Measurements from ENCODE around the gene CEACAM7. TPM values are rescaled to one million over a fixed set of nuclear protein-coding genes. Genes with fewer than 3 reads are reported as not detected.

The CEACAM7 gene
- total and polyA plus RNA-seq, 12 donors: not detected

- H3K4me1 ChIP-seq: peaks cover 0 to 20% (median 0%) of the 10 kb centered on the region in 9 donors
- TF ChIP-seq CTCF (IDR thresholded peaks at IDR 0.05): no peak
- H3K27ac ChIP-seq: no peak overlapping the region
- H3K4me3 ChIP-seq: no peak overlapping the region
- no peaks in the 10 kb centered on the region for H3K36me3 ChIP-seq
- ATAC-seq: no peak
- H3K9me3 ChIP-seq: peaks cover 0 to 14% (median 0%) of the 10 kb centered on the region in 11 donors
- WGBS, 2 donors: 39 to 47% methylated on average over 2 of the region's 2 CpGs
- H3K27me3 ChIP-seq: peaks cover 0 to 57% (median 45%) of the 10 kb centered on the region in 7 donors
- DNase-seq: no peak
- intact Hi-C loops (cut with DNase I): no loop called here
Measured at GRCh38 chr19:41637484-41637883, 50.6 kb downstream of the CEACAM7 start.

- WGBS, 2 donors: 57 to 62% methylated on average over 8 of the region's 8 CpGs
- no peak for ATAC-seq
Measured at GRCh38 chr19:41627966-41628675, 59.9 kb downstream of the CEACAM7 start.

GRCh38 chr19:41626877-41627276 lies 61.2 kb downstream of the CEACAM7 start, which contains the start of gene CEACAM4:
Gene CEACAM4, minus strand, starts transcription at chr19:41627074. Its CDS starts 111 bp downstream, at chr19:41626963.
- Histone ChIP-seq H3K27ac (peak within 1 kb of the TSS in 2 of 10 donors; percentile 64 to 89), H3K36me3 (no peaks in the 10 kb centered on the region), H3K4me1 (peaks cover 0 to 22% (median 0%) of the 10 kb centered on the region in 9 donors), H3K27me3 (peaks cover 0 to 28% (median 10%) of the 10 kb centered on the region in 7 donors), H3K9me3 (peaks cover 0 to 22% (median 15%) of the 10 kb centered on the region in 11 donors), H3K4me3 (peak within 1 kb of the TSS in 5 of 10 donors; percentile 24 to 52 (median 28))
- whole genome bisulfite sequencing, 2 donors: 35 to 41% methylated on average over 7 of the region's 7 CpGs
- TF ChIP-seq CTCF (IDR thresholded peaks at IDR 0.05): no peak
- intact Hi-C loops (cut with DNase I): no loop called here
- DNase-seq (peak; percentile 25 to 32), ATAC-seq (peak in 7 of 8 donors; percentile 42 to 82 (median 75))

More at GRCh38 chr19:41627966-41628675, 59.9 kb downstream of the CEACAM7 start:
- Histone ChIP-seq H3K27me3 (peaks cover 0 to 32% (median 10%) of the 10 kb centered on the region in 7 donors), H3K4me1 (peaks cover 0 to 11% (median 0%) of the 10 kb centered on the region in 9 donors), H3K9me3 (peaks cover 0 to 26% (median 15%) of the 10 kb centered on the region in 11 donors), H3K27ac (no peak overlapping the region), H3K36me3 (no peaks in the 10 kb centered on the region), H3K4me3 (no peak overlapping the region)
- no peak for TF ChIP-seq CTCF (IDR thresholded peaks at IDR 0.05)
- DNase-seq: no peak
- intact Hi-C loops (cut with DNase I): no loop called here

GRCh38 chr19:41626278-41626677 lies 61.8 kb downstream of the CEACAM7 start:
- Histone ChIP-seq H3K36me3 (no peaks in the 10 kb centered on the region), H3K27me3 (peaks cover 0 to 28% (median 10%) of the 10 kb centered on the region in 7 donors), H3K4me3 (peak overlapping the region in 3 of 10 donors; percentile 28 to 52 (median 33)), H3K4me1 (peaks cover 0 to 24% (median 0%) of the 10 kb centered on the region in 9 donors), H3K9me3 (peaks cover 0 to 16% (median 13%) of the 10 kb centered on the region in 11 donors), H3K27ac (peak overlapping the region in 1 of 10 donors; percentile 89)
- no peak for ATAC-seq
- intact Hi-C loops (cut with DNase I): no loop called here
- no peak for DNase-seq
- 43 to 49% methylated on average over 3 of the region's 3 CpGs for WGBS, 2 donors
- TF ChIP-seq CTCF (IDR thresholded peaks at IDR 0.05): no peak

All from heart right ventricle (tissue), 16 donors.